Effector CD8-positive, alpha-beta T cell (primary cell): ENCODE results near the gene TKT.
A peak's percentile ranks its signal among the peaks of the same experiment; 100 is the strongest.

Experiments used
- DNase-seq: peaks from one replicate; lab custom pipeline; 2025; lab: John Stamatoyannopoulos, UW

The TKT gene

GRCh38 chr3:53225651-53226050, 30.2 kb downstream of the TKT start:
- DNase-seq: no peak

GRCh38 chr3:53225181-53225580, 30.6 kb downstream of the TKT start:
- DNase-seq: no peak

GRCh38 chr3:53224536-53224935, 31.3 kb downstream of the TKT start:
- no peak for DNase-seq

- DNase-seq: no peak
Measured at GRCh38 chr3:53224026-53224425, 31.8 kb downstream of the TKT start.

GRCh38 chr3:53223541-53223966, 32.3 kb downstream of the TKT start:
- no peak for DNase-seq

GRCh38 chr3:53223025-53223424, 32.8 kb downstream of the TKT start:
- no peak for DNase-seq

GRCh38 chr3:53222183-53222901, 33.5 kb downstream of the TKT start:
- no peak for DNase-seq

- DNase-seq: no peak
Measured at GRCh38 chr3:53221827-53222182, 34.0 kb downstream of the TKT start.

GRCh38 chr3:53221345-53221744, 34.5 kb downstream of the TKT start:
- DNase-seq: no peak

GRCh38 chr3:53219895-53220483, 35.8 kb downstream of the TKT start:
- peak; percentile 39 for DNase-seq

GRCh38 chr3:53218131-53218530, 37.7 kb downstream of the TKT start:
- no peak for DNase-seq

- no peak for DNase-seq
Measured at GRCh38 chr3:53217175-53217574, 38.6 kb downstream of the TKT start.

- DNase-seq: no peak
Measured at GRCh38 chr3:53216723-53217122, 39.1 kb downstream of the TKT start.

GRCh38 chr3:53215816-53216215, 40.0 kb downstream of the TKT start:
- no peak for DNase-seq

- no peak for DNase-seq
Measured at GRCh38 chr3:53213276-53213675, 42.5 kb downstream of the TKT start.

- no peak for DNase-seq
Measured at GRCh38 chr3:53211706-53212702, 43.8 kb downstream of the TKT start.

- DNase-seq: no peak
Measured at GRCh38 chr3:53202331-53203015, 53.3 kb downstream of the TKT start.

- no peak for DNase-seq
Measured at GRCh38 chr3:53200501-53201498, 55.0 kb downstream of the TKT start.

- no peak for DNase-seq
Measured at GRCh38 chr3:53199834-53200233, 56.0 kb downstream of the TKT start.

- no peak for DNase-seq
Measured at GRCh38 chr3:53198996-53199395, 56.8 kb downstream of the TKT start.
